ENCODE results near the gene TMEM132D.

The TMEM132D gene

DNA sequence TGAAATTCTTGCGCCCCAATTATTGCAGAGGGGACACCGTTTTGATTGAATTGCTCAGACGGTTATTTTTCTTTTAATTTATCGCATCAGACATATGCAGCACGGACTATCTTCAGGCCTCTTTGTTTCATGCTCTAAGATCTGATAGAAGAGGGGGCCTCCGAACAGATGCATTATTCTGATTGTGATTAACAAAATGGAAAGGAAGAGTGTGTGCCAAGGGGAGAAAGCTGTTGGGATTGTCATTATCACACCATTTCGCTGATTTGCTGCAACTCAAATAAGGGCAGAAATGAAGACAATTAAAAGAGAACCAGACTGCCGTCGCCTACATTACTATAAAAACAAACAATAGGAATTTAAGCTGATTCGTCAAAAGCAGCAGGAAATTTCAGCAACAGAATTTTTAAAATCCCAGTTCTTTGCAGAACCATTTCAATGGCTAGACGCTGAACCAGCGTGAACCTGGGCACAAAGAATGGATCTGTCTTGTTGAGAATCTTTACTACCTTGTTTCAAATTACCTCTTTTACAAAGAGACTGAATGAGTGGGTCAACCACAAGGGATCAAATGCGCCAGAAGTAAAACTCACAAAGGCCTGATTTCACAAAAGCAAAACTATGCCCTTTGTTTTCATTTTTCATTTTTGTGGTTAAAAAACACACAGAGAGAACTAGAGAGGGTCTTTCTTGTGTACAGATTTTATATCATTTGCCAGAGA is 30.6 kb downstream of the TMEM132D start:
- no peak for DNase-seq

DNA sequence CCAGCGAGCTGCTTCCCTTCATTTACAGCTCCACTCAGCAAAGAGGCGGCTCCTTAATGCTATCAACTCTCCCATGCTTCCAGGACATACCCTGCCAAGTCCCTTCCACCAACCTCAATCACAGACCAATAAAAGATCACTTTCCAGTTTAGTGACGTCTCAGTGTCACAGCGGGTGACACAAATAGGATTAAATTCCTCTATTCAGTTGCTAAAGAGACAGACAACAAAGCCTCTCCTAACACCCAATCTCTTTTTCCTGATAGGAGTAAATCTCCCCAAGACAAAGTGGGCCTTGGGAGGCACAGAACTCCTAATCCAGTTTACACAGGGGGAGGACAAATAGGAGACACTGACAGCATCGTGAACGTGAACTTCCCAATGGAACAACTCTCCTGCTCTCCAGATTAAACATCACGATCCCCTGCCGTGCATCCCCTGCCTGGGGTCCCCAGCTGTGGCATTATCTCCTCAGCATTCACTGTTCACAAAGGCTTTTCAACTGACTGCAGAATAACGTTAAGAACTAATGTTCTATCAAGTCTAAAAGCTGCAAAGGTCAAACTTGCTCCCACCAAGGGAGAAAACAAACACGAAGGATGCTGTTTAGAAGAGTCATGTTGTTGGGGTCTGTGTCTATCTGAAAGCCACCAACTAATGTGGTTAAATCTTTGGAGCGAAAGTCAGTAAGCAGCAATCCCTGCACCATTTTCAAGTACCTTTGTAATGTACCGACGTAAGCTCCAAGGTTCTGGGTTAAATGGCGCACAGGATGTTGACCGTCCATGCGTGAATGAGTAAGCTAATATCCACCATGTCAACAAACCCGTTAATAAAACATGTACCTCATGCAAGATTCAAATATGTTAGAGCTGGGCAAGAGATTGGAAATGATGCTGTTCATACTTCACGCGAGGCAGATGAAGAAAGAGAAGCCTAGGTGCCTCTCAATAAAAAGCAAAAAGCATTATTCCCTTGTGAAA is 31.5 kb downstream of the TMEM132D start:
- DNase-seq: no peak

DNA sequence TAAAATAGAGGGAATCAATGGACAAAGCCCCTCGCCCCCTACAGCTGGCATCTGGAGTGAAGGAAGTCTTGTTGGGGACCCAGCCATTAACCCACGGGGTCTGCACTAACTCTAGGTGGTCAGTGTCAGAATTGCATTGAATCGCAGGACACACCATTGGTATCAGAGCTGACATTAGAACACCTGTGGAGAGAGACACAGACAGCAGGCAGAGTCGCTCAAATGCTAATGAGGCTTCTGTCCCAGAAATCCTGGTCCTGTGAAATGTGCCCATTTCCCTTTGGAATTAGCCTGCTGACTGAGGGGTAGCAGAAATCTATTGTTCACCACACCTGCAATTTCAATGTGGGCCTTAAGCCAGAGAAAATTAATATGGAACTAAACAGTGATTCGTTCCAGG is 33.0 kb downstream of the TMEM132D start:
- DNase-seq: no peak

DNA sequence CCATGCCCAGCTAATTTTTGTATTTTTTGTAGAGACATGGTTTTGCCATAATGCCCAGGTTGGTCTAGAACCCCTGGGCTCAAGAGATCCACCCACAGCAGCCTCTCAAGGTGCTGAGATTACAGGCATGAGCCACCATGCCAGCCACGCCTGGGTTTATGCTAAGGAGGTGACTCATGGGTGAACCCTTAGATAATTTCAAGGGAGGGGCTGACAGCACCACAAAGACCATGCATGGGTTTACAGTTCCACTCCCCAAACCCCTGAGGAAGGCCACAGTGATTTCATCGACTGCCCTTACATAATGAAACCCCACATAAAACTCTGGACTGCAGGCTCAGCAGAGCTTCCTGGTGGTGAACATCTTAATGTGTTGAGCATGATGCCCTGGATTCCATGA is 33.7 kb downstream of the TMEM132D start:
- DNase-seq: no peak

DNA sequence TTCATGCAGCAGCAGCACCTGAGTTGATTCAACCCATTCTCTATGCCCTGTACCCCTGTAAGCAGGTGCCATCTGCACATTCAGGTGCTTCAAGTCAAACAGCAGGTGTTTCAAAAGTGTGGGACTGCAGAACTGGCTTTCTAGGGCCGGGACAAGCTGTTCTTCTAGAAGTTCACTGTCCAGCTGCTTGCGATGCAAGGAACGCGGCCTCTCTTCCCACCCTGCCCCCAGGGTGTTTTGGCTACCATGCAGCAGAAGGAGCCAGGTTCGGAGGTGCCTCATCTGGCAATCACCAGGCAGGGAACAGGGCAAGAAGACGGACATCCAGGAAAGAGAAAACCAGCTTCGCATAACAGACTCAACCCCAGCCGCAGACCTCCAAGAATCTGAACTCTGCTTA is 35.2 kb downstream of the TMEM132D start:
- DNase-seq: no peak

DNA sequence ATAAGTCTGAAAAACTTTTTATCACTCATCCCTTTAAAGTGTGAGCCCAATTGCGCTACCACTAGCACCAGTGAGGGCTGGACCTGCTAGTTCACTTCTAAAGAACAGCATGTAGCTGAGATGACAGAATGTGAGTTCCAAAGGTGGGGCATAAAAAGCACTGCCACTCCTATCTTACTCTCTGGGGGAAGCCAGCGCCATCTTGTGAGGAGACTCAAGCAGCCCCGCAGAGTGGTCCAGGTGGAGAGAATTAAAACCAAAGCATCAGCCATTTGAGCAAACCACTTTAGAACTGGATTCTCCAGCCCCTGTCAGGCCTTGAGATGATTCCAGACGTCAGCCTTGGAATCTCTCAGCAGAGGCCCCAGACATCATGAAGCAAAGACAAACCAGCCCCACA is 39.9 kb downstream of the TMEM132D start:
- DNase-seq: no peak

DNA sequence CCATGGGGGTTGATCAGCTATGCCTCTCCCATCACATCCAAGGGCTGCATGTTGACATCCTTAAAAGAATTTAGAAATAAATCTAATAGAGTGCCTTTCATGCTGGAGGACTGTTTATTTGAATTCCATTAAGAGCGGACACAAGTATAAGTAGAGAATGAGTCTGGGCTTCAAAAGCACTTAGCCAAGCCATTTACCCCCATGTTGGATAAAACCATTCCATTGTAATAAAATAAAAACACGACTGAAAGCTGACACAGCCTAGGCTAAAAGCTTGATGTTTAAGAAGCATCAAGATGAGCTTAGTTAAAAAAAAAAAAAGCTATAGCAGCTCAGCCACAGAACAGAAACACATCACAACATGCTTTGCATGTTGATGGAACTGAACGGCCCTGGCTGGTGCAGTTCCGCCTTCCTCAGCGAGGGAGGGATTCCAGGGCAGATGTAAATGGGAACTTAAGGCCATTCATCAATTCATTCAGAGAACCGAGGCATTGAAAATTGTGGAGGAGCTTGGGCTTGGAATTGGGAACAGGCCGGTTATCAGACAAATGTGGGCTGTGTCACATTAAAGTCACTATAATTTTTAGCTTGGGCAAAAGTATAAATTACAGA is 41.2 kb downstream of the TMEM132D start:
- DNase-seq: no peak

DNA sequence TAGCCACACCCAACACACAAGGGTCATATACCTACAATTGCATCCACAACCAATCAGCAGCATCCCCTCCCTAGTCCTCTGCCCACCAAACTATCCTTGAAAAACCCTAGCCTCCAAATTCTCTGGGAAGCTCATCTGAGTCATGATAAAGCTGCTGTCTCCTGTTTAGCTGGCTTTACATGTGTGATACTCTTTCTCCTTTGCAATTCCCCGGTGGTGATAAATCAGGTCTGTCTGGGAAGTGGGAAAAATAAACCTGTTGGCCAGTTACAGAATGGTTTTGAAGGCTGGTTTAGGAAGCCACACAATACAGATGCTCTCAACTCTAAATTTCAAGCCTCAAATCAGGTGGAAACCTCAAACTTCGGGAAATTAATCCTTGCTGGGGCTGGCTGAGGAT is 41.9 kb downstream of the TMEM132D start:
- DNase-seq: no peak

DNA sequence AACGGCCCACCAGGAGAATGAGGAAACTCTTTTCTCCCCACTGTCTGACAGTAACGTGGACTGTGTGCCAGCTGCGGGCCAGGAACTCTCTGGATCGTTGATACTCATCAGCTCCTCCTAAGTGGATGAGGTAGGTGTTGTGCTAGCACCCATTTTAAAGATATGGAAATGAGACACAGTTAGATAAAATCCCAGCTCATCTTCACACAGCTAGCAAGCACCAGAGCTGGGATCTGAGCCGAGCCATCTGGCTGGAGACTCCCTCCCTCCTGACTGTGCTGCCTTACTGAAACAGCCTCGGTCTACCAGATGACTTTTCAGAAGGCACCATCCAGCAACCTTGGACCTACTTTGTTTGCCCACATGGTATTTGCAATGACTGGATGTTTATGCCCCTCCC is 49.2 kb downstream of the TMEM132D start:
- no peak for DNase-seq

DNA sequence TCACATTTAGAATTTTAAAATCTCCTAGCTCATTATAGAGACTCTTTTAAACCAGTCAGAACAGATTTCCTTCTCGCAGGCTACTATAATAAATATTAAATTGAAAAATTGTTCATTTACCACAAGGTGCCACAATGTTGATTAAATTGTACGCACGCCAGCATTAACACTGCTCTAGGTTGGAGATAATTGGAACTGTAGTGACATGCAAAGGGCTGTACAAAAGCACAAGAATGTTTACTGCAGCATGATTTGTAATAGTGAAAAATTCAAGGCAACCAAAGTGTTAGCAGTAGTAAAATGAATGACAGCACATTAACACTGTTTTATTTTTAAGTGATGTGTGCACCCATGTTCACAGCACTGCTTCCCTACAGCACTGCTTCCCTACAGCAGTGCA is 52.5 kb downstream of the TMEM132D start:
- DNase-seq: no peak

DNA sequence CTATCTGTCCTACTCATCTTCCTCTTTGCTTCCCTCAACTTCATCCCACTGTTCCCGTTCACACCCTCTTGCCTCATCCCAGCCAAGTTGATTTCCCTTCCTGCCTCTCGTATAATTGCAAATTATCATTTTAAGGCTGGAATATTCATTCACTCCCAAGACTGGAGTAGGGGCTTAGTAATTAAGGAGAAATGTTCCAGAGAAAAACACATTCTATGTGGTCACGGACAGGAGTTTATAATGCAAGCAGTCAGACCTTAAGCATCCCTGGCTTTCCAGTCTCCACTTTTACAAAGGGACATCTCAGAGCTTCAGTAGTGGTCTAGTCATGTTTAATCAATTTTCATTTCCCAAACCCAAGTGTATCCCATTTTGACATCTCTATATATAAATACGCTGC is 54.9 kb downstream of the TMEM132D start:
- no peak for DNase-seq

DNA sequence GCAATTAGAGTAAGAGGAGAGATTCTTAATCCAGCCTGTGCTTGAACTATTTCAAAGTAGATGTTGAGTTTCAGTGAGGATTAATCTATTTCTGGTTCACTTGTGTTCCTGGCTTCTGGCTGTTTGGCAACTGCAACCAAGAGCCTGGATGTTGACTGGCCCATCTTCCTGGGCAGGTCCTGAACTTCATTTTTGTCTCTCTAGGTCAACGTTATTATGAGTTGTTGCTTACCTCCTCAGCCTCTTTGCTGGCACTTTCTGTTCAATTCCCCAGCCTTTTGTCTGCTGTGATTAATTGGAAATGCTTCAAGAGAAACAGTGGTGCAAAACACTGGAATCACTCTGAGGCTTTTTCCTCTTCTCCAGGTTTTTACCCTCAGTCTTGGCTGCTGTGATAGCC is 56.8 kb downstream of the TMEM132D start:
- no peak for DNase-seq

DNA sequence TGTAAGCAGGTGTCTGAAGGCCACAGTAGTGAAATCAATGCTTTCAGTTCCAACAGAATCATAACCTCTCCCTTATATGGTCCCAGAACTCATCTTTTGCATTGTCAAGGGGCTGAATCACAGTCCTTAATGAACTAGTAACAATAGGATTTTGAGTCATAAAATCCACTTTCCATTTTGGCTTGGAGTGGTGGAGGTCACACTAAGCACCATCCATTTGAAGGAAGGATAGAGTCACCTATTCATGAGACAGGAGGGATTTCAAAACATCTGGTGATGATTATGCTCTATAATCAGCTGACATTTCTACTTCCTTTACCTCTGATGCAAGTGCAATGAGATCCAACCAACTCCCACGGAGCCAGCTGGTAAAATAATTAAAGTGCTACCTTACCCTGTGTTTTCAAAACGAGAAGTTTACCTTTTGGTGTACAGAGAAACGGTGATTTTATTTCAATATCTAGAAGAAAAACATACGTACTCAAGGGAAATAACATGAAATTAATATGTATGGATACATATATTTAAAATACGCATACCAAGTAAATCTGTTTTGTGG is 59.1 kb downstream of the TMEM132D start:
- no peak for DNase-seq

DNA sequence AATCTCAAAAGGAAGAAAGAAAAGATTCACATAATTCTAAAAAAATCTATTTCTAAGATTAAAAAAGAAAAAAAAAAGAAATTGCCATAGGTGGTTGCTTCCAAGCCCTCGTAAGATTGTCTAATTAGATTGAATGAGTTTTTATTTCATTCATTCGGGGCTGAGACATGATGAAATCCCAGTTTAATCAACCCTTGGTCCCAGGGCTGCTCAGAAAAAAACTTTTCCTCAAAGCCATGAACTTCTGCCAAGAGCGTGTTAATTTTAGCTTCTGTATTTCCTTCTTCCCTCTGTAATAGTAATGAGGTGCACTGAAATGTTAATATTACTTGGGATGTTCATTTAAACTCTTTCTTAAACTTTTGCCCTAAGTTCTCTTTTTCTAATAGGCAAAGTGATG is 62.6 kb downstream of the TMEM132D start:
- no peak for DNase-seq

DNA sequence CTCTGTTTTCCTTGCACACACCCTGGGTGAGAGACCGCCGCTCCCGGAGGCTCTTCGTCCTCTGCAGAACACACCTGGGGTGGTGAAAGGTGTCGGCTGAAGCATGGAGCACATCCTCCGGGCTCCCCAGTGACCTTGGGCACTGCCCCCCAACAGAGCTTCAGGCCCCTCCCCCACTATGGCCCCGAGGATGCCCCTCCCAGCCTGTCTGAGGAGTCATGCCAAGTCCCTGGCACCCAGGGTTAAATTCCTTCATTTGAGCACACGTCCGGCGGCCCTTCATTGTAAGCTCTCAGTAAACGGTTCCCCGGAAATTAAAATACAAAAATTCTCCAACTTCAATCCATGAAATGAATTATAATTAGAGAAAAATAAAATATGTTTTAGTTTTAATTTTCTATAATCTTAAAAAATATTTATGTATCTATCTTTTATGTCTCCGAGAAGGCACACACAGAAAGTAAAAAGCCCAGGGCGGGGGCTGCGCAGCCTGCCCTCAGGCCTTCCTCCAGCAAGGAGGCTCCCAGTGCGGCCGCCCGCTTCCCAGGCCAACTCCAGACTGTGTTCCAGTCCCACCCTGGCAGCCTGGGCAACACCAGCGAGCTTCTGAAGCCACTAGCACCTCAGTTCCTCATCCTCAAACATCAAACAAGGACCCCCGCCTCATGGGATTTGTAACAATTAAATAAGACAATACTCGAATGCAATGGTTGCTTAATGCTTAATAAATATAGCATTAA is 63.5 kb downstream of the TMEM132D start:
- DNase-seq: no peak

DNA sequence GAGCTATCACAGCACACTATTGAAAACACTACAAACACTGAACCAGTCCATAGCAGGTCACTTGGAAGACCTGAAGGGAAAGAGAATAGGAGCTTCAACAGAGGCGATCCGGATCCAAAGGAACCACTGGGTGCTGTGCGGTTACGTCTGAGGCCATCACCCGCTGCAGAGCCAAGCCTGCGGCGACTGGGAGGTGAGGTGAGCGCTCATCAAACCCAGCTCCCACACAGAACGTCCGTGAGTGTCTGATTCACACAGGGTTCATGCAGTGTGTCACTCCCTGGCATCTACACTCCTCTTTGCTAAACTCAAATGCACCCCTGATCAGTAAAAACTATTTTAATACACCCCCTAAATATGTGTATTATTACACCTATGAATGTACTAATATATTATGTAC is 64.1 kb downstream of the TMEM132D start:
- DNase-seq: no peak

DNA sequence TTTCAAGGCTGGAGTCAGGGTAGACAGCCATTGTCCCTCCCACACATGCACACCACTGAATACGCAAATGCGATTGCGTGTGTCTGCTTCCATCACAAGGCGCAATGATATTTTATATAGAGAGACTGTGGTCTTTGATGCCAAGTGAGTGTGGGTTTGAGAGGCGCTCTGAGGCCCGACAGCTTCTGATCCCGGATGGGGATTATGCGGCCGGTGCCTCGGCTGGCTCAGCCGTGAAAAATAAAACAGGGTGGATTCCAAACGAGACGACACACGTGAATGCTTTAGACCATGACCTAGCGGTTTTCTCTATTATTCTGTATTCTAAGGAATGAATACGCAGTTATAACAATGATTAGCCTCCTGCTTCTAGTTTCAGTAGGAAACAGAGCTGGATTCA is 72.5 kb downstream of the TMEM132D start:
- DNase-seq: no peak

DNA sequence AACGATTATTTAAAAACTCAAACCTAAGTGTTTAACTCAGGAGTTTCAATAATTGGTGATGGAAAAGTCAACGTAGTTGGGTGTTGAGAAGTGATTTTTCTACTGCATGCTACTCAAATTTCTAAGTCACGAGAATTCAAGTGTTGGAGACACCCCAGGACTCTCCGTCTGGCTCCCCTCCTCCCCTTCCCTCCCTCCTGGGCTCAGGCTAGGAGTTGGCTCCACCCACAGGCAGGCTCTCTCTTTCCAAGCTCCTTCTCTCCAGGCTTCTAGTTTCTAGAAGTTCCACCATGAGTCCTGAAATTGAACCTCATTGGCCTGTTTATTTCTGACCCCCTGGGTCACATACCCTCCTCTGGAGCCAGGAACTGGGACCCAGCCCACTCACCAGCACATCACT is 73.0 kb downstream of the TMEM132D start:
- no peak for DNase-seq

DNA sequence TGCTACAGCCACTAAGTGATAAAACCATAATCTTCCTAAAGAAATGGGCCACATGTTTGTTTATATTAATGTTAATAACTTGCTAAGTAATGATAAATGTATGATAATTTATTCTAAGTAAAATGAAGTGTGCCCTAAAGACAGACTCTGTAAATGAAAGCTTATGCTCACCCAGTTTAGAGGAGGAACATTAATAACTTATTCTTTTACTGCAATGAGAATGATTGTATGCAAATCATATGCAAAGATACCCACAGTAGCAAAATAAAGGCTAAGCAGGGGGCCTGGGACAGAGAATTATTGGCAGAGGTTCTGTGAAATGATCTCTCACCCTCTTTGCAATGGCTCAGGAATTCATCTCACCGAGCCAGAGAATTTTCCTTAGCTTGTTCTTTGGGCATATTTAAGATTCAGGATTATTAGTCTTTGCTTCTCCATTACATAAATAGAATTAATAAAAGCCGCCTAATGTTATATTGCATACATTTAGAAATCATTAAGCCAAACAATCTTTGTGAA is 75.9 kb downstream of the TMEM132D start:
- no peak for DNase-seq

DNA sequence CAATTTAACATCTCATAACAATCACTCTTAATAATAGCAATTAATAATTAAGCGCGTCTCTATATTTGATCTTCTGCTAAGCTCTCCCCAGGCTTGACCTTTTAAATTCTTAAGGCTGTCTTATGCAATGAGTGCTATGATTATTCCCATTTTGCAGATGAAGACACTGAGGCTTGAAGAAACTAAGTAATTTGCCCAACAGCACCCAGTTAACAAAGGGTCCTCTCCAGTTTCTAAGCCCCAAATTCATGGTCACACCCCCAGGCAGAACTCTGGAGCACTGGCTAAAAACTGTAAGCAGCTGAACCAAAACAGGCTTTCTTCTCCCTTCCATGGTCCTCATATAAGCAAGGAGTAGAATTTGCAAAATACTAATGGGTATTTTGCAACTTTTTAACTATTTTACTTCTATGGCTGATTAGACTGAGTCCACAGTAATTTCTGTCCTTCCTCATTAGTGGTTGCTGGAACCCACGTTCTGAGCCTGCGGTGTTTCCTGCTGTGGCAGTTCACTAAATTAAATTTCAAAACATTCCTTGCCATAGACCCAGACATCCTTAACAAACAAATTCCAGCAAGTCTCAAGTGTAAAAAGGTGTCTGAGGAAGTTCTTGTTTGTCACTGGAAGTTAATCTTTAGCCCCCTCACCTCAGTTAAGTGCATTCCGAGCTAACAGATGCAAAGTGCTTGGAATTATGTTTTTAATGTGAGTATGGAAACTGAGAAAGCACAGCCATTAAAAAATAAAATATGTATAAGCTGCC is 76.5 kb downstream of the TMEM132D start:
- no peak for DNase-seq

DNA sequence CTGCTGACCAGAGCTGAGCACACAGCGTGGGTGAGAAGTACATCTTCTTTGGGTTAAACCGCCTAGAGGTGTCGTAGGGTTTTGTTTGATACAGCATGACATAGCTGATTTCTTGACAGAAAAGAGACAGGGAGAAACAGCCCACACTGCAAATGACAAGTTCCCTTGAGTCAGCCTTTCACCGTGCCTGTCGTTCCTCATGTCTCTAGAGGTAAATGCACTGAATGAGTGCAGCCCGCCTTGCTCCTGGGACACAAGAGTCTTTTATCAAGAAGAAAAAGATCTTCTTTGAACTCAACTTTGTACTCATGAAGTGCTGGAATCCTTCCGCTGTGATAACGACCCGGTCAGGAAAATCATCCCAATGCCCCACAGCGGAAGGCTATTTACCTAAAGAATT is 77.6 kb downstream of the TMEM132D start:
- DNase-seq: no peak

DNA sequence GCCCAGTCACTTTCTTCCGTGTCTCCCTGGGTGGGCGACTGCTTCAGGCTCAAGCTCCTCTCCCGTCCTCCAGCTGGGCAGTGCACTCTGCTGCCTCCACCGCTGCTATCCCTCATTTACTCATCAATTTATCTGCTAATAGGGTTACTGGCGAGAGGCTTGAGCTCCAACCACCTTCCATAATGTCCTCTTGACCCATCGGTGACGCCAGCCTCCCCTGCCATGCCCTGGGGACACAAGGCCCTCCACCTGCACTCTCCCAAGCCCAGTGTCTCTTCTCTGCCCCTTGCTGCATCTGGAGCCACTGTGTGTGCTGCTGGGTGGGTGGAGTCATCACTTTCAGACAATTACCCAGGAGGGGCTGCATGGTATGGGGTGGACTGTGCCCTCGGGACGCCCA is 78.5 kb downstream of the TMEM132D start:
- no peak for DNase-seq
